PC-3 (cell line): ENCODE results near the gene C4orf50.

Experiments
- CTCF ChIP-seq: fragments of 300-600 bp; sonication (generic); conservative IDR thresholded peaks from 2 replicates; pipeline ENCODE4 v1.5.1; 2017; ENCODE audit warnings: antibody characterized with exemption, low read depth, mild to moderate bottlenecking, low read length
- EZH2 ChIP-seq: fragments of 300-600 bp; sonication (generic); IDR thresholded peaks from one replicate; pipeline ENCODE4 v1.6.1; 2017; ENCODE audit warnings: antibody characterized with exemption, mild to moderate bottlenecking, low read length; ENCODE audit not compliant: unreplicated experiment
- EZH2phosphoT487 ChIP-seq: fragments of 300-600 bp; sonication (generic); IDR thresholded peaks from 2 replicates; pipeline ENCODE4 v1.6.1; 2018; ENCODE audit warnings: mild to moderate bottlenecking, antibody characterized with exemption, low read length, borderline replicate concordance

DNA sequence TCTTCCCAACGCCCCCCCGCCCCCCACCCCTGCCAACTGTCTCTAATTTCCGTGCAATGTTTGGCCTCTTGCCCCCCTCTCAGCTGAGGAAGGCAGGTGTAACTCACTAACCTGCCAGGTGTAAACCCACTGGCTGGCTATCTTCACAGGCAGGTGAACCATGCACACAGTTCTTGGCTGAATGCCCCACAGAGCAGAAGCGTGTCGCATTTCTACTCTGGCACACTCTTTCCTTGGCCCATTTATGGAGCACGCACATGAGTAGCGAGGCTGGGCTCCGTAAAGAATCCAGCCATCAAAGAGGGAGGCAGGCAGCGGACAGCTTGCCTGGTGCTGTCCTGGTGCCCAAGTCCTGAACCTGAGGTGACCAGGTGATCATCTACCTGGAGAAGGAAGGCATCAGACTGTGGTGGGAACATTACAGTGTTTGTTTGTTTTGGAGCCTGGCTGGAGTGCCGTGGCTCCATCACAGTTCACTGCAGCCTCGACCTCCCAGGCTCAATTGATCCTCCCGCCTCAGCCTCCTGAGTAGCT lies 86.1 kb downstream of the C4orf50 start:
- TF ChIP-seq CTCF (no peak), EZH2 (no peak), EZH2phosphoT487 (no peak)
